CD8-positive, alpha-beta memory T cell (primary cell): Measurements from ENCODE around the gene SIPA1L2. TPM values are rescaled to one million over a fixed set of nuclear protein-coding genes. Genes with fewer than 3 reads are reported as not detected.
A peak's percentile ranks its signal among the peaks of the same experiment; 100 is the strongest.

Experiments used
- CTCF ChIA-PET: fragments of 350-600 bp; sonication (Branson Sonifier 250); formaldehyde crosslinking; loops from one replicate; lab custom pipeline; 2021; ENCODE audit warnings: antibody characterized with exemption; lab: Charles Lee
- POLR2A ChIA-PET: fragments of 350-600 bp; sonication (Branson Sonifier 250); formaldehyde crosslinking; loops from one replicate; lab custom pipeline; 2021; ENCODE audit warnings: antibody characterized with exemption; lab: Charles Lee
- DNase-seq, 5 donors: peaks; one replicate each; pipeline versions ENCODE4 v3.0.0 to v3.0.0-alpha.2; 2020 to 2022; ENCODE audit warnings: mixed read lengths in 1 of 5
- H3K27ac ChIP-seq: one replicate; pipeline ENCODE4 v1.7.0; 2013; ENCODE audit warnings: low read depth, mild to moderate bottlenecking, low read length, moderate library complexity
- H3K27me3 ChIP-seq: 2 replicates; pipeline ENCODE4 v1.7.0; 2013; ENCODE audit warnings: low read length, mild to moderate bottlenecking; ENCODE audit not compliant: insufficient read depth, poor library complexity, severe bottlenecking
- H3K36me3 ChIP-seq: 2 replicates; pipeline ENCODE4 v1.7.0; 2013; ENCODE audit warnings: mild to moderate bottlenecking, low read length, moderate library complexity; ENCODE audit not compliant: insufficient read depth
- H3K4me1 ChIP-seq: 2 replicates; pipeline ENCODE4 v1.7.0; 2013; ENCODE audit warnings: mild to moderate bottlenecking, low read length, moderate library complexity; ENCODE audit not compliant: insufficient read depth
- H3K4me3 ChIP-seq: 2 replicates; pipeline ENCODE4 v1.7.0; 2013; ENCODE audit warnings: mild to moderate bottlenecking, low read length
- H3K9me3 ChIP-seq: 2 replicates; pipeline ENCODE4 v1.7.0; 2013; ENCODE audit warnings: mild to moderate bottlenecking, low read length
- H3K27ac Mint-ChIP-seq, 8 donors: one replicate each; pipeline ENCODE4 v1.8.0; 2020 to 2021; ENCODE audit warnings: mixed read lengths in 8 of 8, mild to moderate bottlenecking in 6 of 8, inconsistent platforms in 3 of 8, moderate library complexity in 3 of 8
- H3K27me3 Mint-ChIP-seq, 2 donors: one replicate each; pipeline ENCODE4 v1.8.0; 2020 to 2021; ENCODE audit warnings: mixed read lengths in 2 of 2, mild to moderate bottlenecking in 1 of 2, moderate library complexity in 1 of 2
- H3K36me3 Mint-ChIP-seq, 3 donors: one replicate each; pipeline ENCODE4 v1.8.0; 2020 to 2021; ENCODE audit warnings: mixed read lengths in 3 of 3, inconsistent platforms in 1 of 3, mild to moderate bottlenecking in 1 of 3
- H3K4me1 Mint-ChIP-seq, 3 donors: one replicate each; pipeline ENCODE4 v1.8.0; 2020 to 2021; ENCODE audit warnings: mixed read lengths in 3 of 3, inconsistent platforms in 1 of 3, mild to moderate bottlenecking in 1 of 3
- H3K4me3 Mint-ChIP-seq, 7 donors: one replicate each; pipeline ENCODE4 v1.8.0; 2020 to 2021; ENCODE audit warnings: mixed read lengths in 7 of 7, mild to moderate bottlenecking in 6 of 7, moderate library complexity in 4 of 7, inconsistent platforms in 2 of 7
- H3K9me3 Mint-ChIP-seq, 5 donors: one replicate each; pipeline ENCODE4 v1.8.0; 2020 to 2022; ENCODE audit warnings: mixed read lengths in 5 of 5, mild to moderate bottlenecking in 3 of 5, moderate library complexity in 2 of 5, inconsistent platforms in 1 of 5
- polyA plus RNA-seq: library from polyadenylated mRNA; unstranded; fragments of 300-500 nt; fragmentation: Illumina TruSeq; gene quantifications from one replicate; pipeline ENCODE4 v1.2.3, GENCODE V29; 2021
- total RNA-seq, 2 experiments: library from RNA; stranded (reverse); gene quantifications; one replicate each; pipeline ENCODE4 v1.2.3, GENCODE V29; 2021

SIPA1L2 gene
- total and polyA plus RNA-seq, 3 experiments from 2014 or later, result 1.4 to 12.2 (median 10.0) TPM

DNA sequence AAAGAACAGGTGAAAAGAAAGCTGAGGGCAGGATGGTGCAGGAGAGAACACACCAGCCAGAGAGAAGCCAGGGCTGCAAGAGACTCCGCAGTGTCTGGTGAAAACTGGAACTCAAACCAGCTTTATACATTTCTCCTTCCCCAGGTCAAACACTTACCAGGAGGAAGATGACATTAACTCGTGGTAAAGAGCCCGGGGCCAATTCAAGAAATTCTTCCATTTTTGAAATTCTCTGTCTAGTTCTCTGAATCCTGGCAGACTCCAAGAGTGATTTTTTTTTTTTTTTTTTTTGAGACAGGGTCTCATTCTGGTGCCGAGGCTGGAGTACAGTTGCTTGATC, 25.8 kb upstream of the SIPA1L2 start:
- DNase-seq, result no peak
- Mint-ChIP-seq H3K27me3 (peaks cover 6 to 67% of the 10 kb centered on the region in 2 donors), H3K27ac (no peak overlapping the region), H3K4me1 (peaks cover 5% of the 10 kb centered on the region in 3 donors), H3K9me3 (no peaks in the 10 kb centered on the region), H3K4me3 (no peak overlapping the region), H3K36me3 (peaks cover 0 to 6% (median 2%) of the 10 kb centered on the region in 3 donors)
- ChIA-PET POLR2A (no interaction called here), CTCF (no interaction called here)
- H3K27ac ChIP-seq, result no peak overlapping the region
- no peak overlapping the region for H3K4me3 ChIP-seq
- no peaks in the 10 kb centered on the region for H3K36me3 ChIP-seq
- H3K9me3 ChIP-seq, result no peaks in the 10 kb centered on the region
- no peaks in the 10 kb centered on the region for H3K27me3 ChIP-seq
- H3K4me1 ChIP-seq, result no peaks in the 10 kb centered on the region

GRCh38 chr1:232655028-232655745, 25.3 kb upstream of the SIPA1L2 start:
- Mint-ChIP-seq H3K9me3 (no peaks in the 10 kb centered on the region), H3K27me3 (peaks cover 6 to 66% of the 10 kb centered on the region in 2 donors), H3K4me1 (peaks cover 5% of the 10 kb centered on the region in 3 donors), H3K4me3 (no peak overlapping the region), H3K36me3 (peaks cover 0 to 8% (median 2%) of the 10 kb centered on the region in 3 donors), H3K27ac (no peak overlapping the region)
- no peaks in the 10 kb centered on the region for H3K27me3 ChIP-seq
- no peak overlapping the region for H3K27ac ChIP-seq
- no peaks in the 10 kb centered on the region for H3K9me3 ChIP-seq
- no peak for DNase-seq
- no peaks in the 10 kb centered on the region for H3K36me3 ChIP-seq
- no peaks in the 10 kb centered on the region for H3K4me1 ChIP-seq
- ChIA-PET POLR2A (no interaction called here), CTCF (no interaction called here)
- H3K4me3 ChIP-seq, result no peak overlapping the region

GRCh38 chr1:232653789-232654188, 23.9 kb upstream of the SIPA1L2 start:
- Mint-ChIP-seq H3K4me1 (peaks cover 5% of the 10 kb centered on the region in 3 donors), H3K27ac (no peak overlapping the region), H3K27me3 (peaks cover 6 to 64% of the 10 kb centered on the region in 2 donors), H3K9me3 (no peaks in the 10 kb centered on the region), H3K4me3 (no peak overlapping the region), H3K36me3 (peaks cover 0 to 14% (median 2%) of the 10 kb centered on the region in 3 donors)
- no peak overlapping the region for H3K27ac ChIP-seq
- H3K27me3 ChIP-seq, result no peaks in the 10 kb centered on the region
- no peak overlapping the region for H3K4me3 ChIP-seq
- H3K36me3 ChIP-seq, result no peaks in the 10 kb centered on the region
- ChIA-PET CTCF (no interaction called here), POLR2A (interaction anchor here (0.5 kb wide), 1 partner anchor 140 kb away, joined by 3 read pairs; no protein-coding TSS in a partner anchor)
- no peaks in the 10 kb centered on the region for H3K4me1 ChIP-seq
- H3K9me3 ChIP-seq, result no peaks in the 10 kb centered on the region
- DNase-seq, result no peak

DNA sequence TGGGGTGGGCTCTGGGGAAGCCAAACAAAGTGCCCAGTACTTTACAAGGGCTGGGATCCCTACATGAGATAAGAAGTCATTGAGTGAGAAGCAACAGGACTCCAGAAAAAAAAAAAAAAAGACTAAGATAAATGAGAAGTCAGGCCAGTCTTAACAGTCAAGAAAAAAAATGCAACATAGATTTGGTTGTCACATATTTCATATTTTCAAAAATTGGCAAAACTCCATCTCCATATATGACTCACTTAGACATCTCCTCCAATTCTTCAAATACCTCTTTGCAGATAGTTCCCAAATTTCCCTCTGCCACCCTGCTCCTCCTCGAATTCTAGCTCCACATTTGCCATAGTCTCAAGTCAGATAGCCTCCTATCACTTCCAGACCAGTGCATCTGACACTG, 20.9 kb upstream of the SIPA1L2 start:
- Histone ChIP-seq H3K4me1 (no peaks in the 10 kb centered on the region), H3K9me3 (no peaks in the 10 kb centered on the region), H3K27me3 (no peaks in the 10 kb centered on the region), H3K4me3 (no peak overlapping the region), H3K36me3 (no peaks in the 10 kb centered on the region), H3K27ac (no peak overlapping the region)
- no peaks in the 10 kb centered on the region for H3K9me3 Mint-ChIP-seq
- no peak overlapping the region for H3K4me3 Mint-ChIP-seq
- H3K27ac Mint-ChIP-seq, result no peak overlapping the region
- ChIA-PET POLR2A (no interaction called here), CTCF (no interaction called here)
- H3K36me3 Mint-ChIP-seq, result peaks cover 0 to 14% (median 2%) of the 10 kb centered on the region in 3 donors
- H3K4me1 Mint-ChIP-seq, result peaks cover 4 to 15% (median 8%) of the 10 kb centered on the region in 3 donors
- peaks cover 2 to 39% of the 10 kb centered on the region in 2 donors for H3K27me3 Mint-ChIP-seq
- no peak for DNase-seq

GRCh38 chr1:232650418-232650817, 20.5 kb upstream of the SIPA1L2 start:
- Histone ChIP-seq H3K4me3 (no peak overlapping the region), H3K36me3 (no peaks in the 10 kb centered on the region), H3K9me3 (no peaks in the 10 kb centered on the region), H3K27ac (no peak overlapping the region), H3K27me3 (no peaks in the 10 kb centered on the region), H3K4me1 (no peaks in the 10 kb centered on the region)
- ChIA-PET CTCF (no interaction called here), POLR2A (no interaction called here)
- no peak for DNase-seq
- no peak overlapping the region for H3K4me3 Mint-ChIP-seq
- no peak overlapping the region for H3K27ac Mint-ChIP-seq
- H3K36me3 Mint-ChIP-seq, result peaks cover 0 to 14% (median 2%) of the 10 kb centered on the region in 3 donors
- peaks cover 2 to 37% of the 10 kb centered on the region in 2 donors for H3K27me3 Mint-ChIP-seq
- H3K9me3 Mint-ChIP-seq, result no peaks in the 10 kb centered on the region
- peaks cover 3 to 12% (median 6%) of the 10 kb centered on the region in 3 donors for H3K4me1 Mint-ChIP-seq

GRCh38 chr1:232648316-232648715, 18.4 kb upstream of the SIPA1L2 start:
- no peaks in the 10 kb centered on the region for H3K9me3 Mint-ChIP-seq
- H3K4me1 ChIP-seq, result no peaks in the 10 kb centered on the region
- H3K4me3 Mint-ChIP-seq, result no peak overlapping the region
- ChIA-PET POLR2A (no interaction called here), CTCF (no interaction called here)
- no peaks in the 10 kb centered on the region for H3K36me3 ChIP-seq
- no peak overlapping the region for H3K27ac ChIP-seq
- no peaks in the 10 kb centered on the region for H3K27me3 ChIP-seq
- H3K27me3 Mint-ChIP-seq, result peaks cover 2 to 21% of the 10 kb centered on the region in 2 donors
- peaks cover 0 to 14% (median 2%) of the 10 kb centered on the region in 3 donors for H3K36me3 Mint-ChIP-seq
- H3K4me1 Mint-ChIP-seq, result peaks cover 1 to 10% (median 3%) of the 10 kb centered on the region in 3 donors
- H3K9me3 ChIP-seq, result no peaks in the 10 kb centered on the region
- DNase-seq, result no peak
- H3K4me3 ChIP-seq, result no peak overlapping the region
- H3K27ac Mint-ChIP-seq, result peak overlapping the region in 1 of 8 donors; percentile 40

DNA sequence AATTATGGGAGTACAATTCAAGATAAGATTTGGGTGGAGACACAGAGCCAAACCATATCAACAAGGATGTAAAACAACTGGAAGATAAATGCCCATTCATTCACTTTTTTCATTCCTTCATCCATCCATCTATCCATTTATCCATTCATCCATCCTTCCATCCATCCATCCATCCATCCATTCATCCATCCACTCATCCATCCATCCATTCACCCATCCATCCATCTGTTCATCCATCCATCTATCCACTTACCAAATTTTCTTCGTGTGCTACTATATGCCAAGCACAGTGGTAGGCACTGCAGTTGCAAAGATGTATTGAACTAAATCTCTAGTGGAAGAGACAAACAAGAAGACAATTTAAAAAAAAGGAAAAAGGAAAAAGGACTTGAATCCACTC, 14.3 kb upstream of the SIPA1L2 start:
- no peaks in the 10 kb centered on the region for H3K36me3 ChIP-seq
- Mint-ChIP-seq H3K27me3 (peaks cover 4 to 14% of the 10 kb centered on the region in 2 donors), H3K4me1 (peaks cover 1 to 10% (median 3%) of the 10 kb centered on the region in 3 donors), H3K4me3 (no peak overlapping the region), H3K9me3 (no peaks in the 10 kb centered on the region), H3K27ac (no peak overlapping the region), H3K36me3 (no peaks in the 10 kb centered on the region)
- H3K27me3 ChIP-seq, result peaks cover 6% of the 10 kb centered on the region
- no peak overlapping the region for H3K4me3 ChIP-seq
- H3K9me3 ChIP-seq, result no peaks in the 10 kb centered on the region
- H3K27ac ChIP-seq, result no peak overlapping the region
- H3K4me1 ChIP-seq, result no peaks in the 10 kb centered on the region
- ChIA-PET POLR2A (no interaction called here), CTCF (no interaction called here)
- DNase-seq, result no peak

- H3K27ac ChIP-seq, result no peak overlapping the region
- H3K27me3 Mint-ChIP-seq, result peaks cover 4 to 14% of the 10 kb centered on the region in 2 donors
- no peak overlapping the region for H3K4me3 ChIP-seq
- CTCF ChIA-PET, result no interaction called here
- H3K27me3 ChIP-seq, result peaks cover 6% of the 10 kb centered on the region
- H3K36me3 Mint-ChIP-seq, result no peaks in the 10 kb centered on the region
- no peak overlapping the region for H3K27ac Mint-ChIP-seq
- DNase-seq, result no peak
- H3K4me3 Mint-ChIP-seq, result no peak overlapping the region
- H3K4me1 Mint-ChIP-seq, result peaks cover 1 to 4% (median 3%) of the 10 kb centered on the region in 3 donors
- no peaks in the 10 kb centered on the region for H3K9me3 Mint-ChIP-seq
- no peaks in the 10 kb centered on the region for H3K4me1 ChIP-seq
- H3K9me3 ChIP-seq, result no peaks in the 10 kb centered on the region
- POLR2A ChIA-PET, result no interaction called here
- H3K36me3 ChIP-seq, result no peaks in the 10 kb centered on the region
Measured at GRCh38 chr1:232643251-232643650, 13.3 kb upstream of the SIPA1L2 start.
